Stimulated activated CD4-positive, alpha-beta T cell treated with anti-CD3 and anti-CD28 coated beads, Interleukin-12 subunit alpha, Interleukin-12 subunit beta, amount 100 ng/mL, for 4 hours (primary cell): ENCODE data around the gene PRR5.

ENCODE experiments used
- DNase-seq: peaks from one replicate; pipeline ENCODE4 v3.0.0-alpha.2; 2020

PRR5 gene

DNA sequence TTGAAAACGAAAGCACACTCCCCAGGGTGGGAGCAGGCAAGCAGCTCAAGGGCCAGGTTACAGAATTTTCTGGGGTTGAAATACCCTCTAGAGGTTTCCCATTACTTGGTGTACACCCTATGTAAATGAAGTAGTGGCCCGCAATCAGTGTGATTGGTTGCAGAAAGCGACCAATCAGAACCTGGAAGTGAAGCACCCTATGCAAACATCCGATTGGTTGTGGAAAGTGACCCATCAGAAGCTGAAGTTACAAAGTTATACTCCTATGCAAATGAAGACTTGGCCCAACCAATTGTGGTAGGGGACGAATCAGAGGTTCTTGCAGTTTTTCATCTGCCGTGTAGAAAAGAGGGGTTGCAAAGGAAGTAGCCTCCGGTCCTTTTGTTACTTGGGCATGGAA, 19.2 kb downstream of the PRR5 start:
- no peak for DNase-seq

- DNase-seq, result no peak
These were observed 20.6 kb downstream of the PRR5 start for GRCh38 chr22:44722611-44723010.

DNA sequence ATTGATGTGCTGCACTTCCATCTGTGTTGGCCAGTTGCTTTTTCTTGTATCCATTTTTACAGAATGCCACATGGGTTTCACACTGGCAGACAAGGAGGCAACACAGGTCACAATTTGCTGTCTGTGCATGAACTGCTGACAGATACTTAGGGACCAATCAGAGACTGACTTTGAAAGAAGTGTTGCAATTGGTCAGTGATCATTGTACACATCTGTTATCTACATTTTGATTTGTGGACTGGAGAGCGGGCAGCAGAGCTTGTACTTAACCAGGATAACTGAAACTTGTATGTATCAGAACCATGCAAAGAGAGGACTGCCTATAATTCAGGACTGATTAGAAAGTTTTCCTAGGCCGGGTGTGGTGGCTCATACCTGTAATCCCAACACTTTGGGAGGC, 21.8 kb downstream of the PRR5 start:
- DNase-seq, result no peak

DNA sequence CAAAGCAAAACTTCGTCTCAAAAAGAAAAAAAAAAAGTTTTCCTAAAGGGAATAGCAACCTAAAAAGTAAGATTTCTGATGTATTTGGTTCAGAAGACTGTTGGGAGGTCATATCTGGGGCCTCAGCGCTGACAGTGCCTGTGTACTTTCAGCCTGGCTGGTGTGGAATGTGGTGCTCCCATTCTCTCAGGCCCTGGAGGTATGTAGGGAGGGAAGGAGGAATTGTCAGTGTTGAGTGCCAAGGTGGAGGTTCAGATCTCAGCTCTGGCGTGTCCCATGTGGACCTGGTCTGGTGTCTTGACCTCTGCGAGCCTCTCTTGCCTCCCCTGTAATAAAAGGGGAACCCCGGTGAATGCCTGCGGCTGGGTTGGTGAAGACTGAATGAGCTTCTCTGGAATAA, 22.4 kb downstream of the PRR5 start:
- no peak for DNase-seq

- no peak for DNase-seq
These were observed 22.9 kb downstream of the PRR5 start for GRCh38 chr22:44724859-44725258.

- no peak for DNase-seq
These were observed 24.4 kb downstream of the PRR5 start for GRCh38 chr22:44726439-44726838.

DNA sequence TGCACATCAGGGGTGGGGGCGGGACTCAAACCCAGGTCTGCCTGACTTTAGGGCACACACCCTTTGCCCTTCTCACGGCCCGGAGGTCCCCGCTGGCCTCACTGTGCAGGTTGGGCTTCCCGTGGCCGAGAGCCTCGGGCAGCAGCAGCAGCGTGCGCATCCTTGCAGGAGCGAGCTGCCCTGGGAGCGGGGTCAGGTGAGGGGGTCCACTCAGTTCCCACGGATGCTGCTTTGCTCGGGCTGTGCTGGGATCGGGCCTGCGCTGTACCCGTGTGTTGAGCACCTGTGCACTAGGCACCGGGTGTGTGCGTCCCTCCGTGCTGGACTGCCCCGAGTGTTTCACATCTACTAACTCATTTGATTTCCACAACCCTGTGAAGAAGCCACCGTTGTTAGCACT, 25.1 kb downstream of the PRR5 start:
- no peak for DNase-seq

DNA sequence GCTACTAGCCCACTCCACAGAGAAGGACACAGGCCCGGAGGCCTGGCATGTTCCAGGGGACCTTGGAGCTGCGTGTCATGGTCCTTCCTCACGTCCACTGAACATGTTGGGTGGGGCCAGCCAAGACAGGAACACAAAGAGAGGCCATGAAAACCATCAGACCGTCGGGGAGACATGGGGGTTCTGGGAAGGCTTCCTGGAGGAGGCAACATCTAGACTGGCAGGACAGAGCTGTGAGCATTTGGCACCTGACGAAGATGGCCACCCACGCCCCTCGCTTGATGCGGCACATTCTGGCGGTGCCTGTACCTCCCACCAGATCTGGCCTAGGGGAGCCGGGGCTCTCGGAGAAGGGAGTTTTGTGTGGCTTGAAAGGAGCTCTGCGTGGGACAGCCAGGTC, 25.7 kb downstream of the PRR5 start:
- no peak for DNase-seq

GRCh38 chr22:44728761-44729324, 26.8 kb downstream of the PRR5 start:
- DNase-seq, result no peak

GRCh38 chr22:44729391-44730021, 27.5 kb downstream of the PRR5 start:
- DNase-seq, result no peak

DNA sequence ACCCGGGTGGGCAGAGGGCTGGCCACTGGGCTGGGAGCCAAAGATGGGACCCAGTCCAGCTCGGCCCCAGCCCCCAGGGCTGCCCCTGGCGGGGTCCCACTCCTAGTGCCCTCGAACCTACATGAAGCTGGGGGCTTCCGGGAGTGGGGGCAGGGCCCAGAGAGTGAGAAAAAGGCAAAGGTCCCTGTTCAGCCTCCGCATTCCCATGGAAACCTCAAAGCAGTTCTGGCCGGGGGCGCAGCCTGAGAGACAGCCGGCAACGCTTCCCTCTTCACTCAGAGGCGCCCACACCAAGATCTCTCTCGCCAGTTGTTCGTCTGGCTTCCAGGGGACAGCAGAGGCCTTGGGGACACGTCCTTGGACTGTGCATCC, 28.0 kb downstream of the PRR5 start:
- no peak for DNase-seq

- no peak for DNase-seq
These were observed 28.7 kb downstream of the PRR5 start for GRCh38 chr22:44730490-44731356.

- no peak for DNase-seq
These were observed 29.5 kb downstream of the PRR5 start for GRCh38 chr22:44731357-44731970.

DNA sequence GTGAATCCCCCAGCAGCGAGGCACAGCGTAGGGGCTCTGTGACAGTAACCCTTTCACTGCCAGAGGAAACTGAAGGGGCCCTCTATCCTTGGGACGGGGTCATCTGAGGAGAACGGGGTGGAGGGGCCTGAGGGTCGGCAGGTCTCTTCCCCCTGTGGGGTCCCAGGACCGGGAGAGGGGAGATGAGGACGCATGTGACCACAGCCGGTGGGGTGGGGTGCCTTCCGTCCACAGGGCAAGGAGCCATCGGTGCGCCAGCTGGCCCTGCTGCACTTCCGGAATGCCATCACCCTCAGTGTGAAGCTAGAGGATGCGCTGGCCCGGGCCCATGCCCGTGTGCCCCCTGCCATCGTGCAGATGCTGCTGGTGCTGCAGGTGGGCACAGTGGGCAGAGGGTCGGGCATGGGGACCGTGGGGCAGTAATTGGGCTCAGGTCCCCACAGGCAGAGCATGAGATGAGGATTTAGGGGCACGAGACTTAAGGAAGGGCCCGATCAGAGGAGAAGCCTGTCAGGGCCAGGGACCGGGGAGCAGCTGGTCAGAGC, 30.1 kb downstream of the PRR5 start:
- no peak for DNase-seq

DNA sequence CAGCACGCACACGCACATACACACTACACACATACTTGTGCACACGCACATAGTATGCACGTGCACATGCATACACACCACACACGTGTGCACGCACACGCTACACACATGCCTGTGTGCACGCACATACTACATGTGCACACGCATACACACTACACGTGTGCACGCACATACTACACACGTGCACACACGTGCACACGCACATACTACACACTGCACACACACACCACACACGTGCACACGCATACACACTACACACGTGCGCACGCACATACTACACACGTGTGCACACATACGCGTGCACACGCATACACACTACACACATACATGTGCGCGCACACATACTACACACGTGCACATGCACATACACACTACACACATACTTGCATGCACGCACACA, 30.7 kb downstream of the PRR5 start:
- DNase-seq, result no peak

- DNase-seq, result no peak
These were observed 31.6 kb downstream of the PRR5 start for GRCh38 chr22:44733426-44734106.

GRCh38 chr22:44734278-44734677, 32.3 kb downstream of the PRR5 start:
- no peak for DNase-seq

GRCh38 chr22:44734801-44735517, 33.0 kb downstream of the PRR5 start:
- DNase-seq, result no peak

DNA sequence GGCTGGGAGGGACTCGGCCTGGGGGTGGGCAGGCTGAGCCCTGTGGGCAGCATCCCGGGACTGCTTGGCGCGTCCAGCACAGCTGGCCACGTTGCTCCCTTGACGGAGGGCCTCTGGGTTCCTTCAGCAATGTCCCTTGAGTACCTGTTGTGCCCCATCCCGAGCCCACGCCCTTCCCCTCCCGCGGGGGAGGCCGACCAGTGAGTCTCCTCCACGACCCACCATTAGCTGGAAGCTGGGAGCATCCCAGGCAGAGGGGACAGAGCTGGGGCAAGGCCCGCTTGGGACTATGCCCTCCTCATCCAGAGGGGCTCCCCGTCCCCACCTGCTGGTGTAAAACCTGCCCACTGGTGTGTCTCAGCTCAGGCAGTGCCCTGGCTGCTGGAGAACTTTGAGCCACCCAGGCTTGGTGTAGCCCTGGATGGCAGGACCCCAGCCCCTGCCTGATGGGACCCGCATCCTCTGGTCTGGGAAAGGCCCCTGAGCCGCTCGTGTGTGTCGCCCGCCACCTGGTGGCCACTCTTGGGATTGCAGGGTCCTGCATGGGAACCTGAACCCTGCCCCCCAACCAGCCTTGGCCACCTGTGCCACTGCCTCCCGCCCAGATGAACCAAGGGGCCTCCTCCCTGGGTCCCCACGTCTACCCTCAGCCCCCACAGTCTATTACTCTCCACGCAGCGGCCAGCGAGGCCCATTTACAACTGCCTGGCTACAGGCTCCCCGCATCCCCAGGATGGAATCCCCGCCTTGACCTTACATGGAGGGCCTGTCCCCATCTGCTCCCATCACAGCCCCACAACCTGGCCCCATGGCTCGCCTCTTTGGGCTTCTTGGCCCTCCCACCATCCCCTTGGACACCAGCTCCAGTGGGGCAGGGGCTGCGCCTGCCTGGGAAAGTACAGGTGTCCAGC, 33.8 kb downstream of the PRR5 start:
- DNase-seq, result peak; percentile 86

DNA sequence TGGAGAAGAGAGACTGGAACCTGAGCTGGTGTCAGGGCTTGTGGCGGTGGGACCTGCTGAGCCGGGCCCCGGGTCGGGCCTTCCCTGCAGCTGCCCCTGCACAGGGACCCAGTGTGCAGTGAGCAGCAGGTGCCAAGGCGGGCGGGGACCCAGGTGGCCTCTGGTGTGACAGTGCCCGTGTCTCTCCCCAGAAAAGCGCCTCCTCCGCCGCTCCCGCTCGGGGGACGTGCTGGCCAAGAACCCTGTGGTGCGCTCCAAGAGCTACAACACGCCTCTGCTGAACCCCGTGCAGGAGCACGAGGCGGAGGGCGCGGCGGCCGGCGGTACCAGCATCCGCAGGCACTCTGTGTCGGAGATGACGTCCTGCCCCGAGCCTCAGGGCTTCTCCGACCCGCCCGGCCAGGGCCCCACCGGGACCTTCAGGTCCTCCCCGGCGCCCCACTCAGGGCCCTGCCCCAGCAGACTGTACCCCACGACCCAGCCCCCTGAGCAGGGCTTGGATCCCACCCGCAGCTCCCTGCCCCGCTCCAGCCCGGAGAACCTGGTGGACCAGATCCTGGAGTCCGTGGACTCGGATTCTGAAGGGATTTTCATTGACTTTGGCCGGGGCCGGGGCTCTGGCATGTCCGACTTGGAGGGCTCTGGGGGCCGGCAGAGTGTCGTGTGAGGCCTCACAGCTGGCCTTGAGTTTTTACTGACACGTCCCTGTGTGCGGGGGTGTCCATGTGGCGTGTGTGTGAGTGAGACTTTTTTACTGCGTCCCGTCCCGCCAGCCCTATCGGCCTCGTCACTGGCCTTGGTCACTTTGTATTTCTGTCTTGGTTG, 34.8 kb downstream of the PRR5 start:
- DNase-seq, result no peak
